ENCODE measurements around the gene GPRIN1.

GRCh38 chr5:176638437-176638836 is 28.5 kb upstream of the GPRIN1 start:
- TF ChIP-seq, protein P1, sequence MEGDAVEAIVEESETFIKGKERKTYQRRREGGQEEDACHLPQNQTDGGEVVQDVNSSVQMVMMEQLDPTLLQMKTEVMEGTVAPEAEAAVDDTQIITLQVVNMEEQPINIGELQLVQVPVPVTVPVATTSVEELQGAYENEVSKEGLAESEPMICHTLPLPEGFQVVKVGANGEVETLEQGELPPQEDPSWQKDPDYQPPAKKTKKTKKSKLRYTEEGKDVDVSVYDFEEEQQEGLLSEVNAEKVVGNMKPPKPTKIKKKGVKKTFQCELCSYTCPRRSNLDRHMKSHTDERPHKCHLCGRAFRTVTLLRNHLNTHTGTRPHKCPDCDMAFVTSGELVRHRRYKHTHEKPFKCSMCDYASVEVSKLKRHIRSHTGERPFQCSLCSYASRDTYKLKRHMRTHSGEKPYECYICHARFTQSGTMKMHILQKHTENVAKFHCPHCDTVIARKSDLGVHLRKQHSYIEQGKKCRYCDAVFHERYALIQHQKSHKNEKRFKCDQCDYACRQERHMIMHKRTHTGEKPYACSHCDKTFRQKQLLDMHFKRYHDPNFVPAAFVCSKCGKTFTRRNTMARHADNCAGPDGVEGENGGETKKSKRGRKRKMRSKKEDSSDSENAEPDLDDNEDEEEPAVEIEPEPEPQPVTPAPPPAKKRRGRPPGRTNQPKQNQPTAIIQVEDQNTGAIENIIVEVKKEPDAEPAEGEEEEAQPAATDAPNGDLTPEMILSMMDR (IDR thresholded peaks at IDR 0.05) = no peak
- no peak for TF ChIP-seq EP300 (IDR thresholded peaks at IDR 0.05)
